HCT116 (cell line): ENCODE measurements around the gene ELOVL5. TPM values are rescaled to one million over a fixed set of nuclear protein-coding genes. Genes with fewer than 3 reads are reported as not detected.

Experiments used
- ATAC-seq: fragments of 200-7000 bp; cut with Tn5 transposase; 2 replicates; pipeline ENCODE4 v1.9.1; 2020; ENCODE audit warnings: mild to moderate bottlenecking, moderate library complexity
- BruUV-seq: library from RNA; stranded (reverse); fragments of 400-500 nt; replicated peaks from 2 replicates; lab custom pipeline; 2021; lab: Mats Ljungman, UMichigan
- CTCF ChIA-PET: fragments of 300-600 bp; sonication (Branson Sonifier 250); formaldehyde crosslinking; loops from one replicate; lab custom pipeline; 2021; ENCODE audit warnings: antibody characterized with exemption; lab: Charles Lee
- POLR2A ChIA-PET: fragments of 300-600, 350-600 bp; sonication (Branson Sonifier 250); formaldehyde crosslinking; loops from one replicate; lab custom pipeline; 2021; ENCODE audit warnings: antibody characterized with exemption; lab: Charles Lee
- RAD21 ChIA-PET, 2 experiments: fragments of 300-600 bp; sonication (Branson Sonifier 250); formaldehyde crosslinking; loops; one replicate each; lab custom pipeline; 2023; ENCODE audit warnings: low total read pairs in 2 of 2; ENCODE audit not compliant: uncharacterized antibody in 2 of 2, unreplicated experiment in 2 of 2, low non-redundant PET in 1 of 2; lab: Charles Lee
- DNase-seq: peaks from one replicate; pipeline ENCODE4 v3.0.0-alpha.2; 2010; ENCODE audit warnings: low read depth, low spot score
- H2AFZ ChIP-seq: fragments of 200-600 bp; shearing (Covaris generic), sonication (generic); 2 replicates; pipeline ENCODE4 v1.6.1; 2017; ENCODE audit warnings: low read depth, mixed run types, mixed read lengths, antibody characterized with exemption, low read length; ENCODE audit not compliant: poor library complexity, severe bottlenecking
- H3K27ac ChIP-seq: 2 replicates; pipeline ENCODE4 v1.5.1; 2012; ENCODE audit warnings: low read depth, low read length
- H3K27me3 ChIP-seq: fragments of 200-600 bp; sonication (generic); 2 replicates; pipeline ENCODE4 v1.6.1; 2016; ENCODE audit warnings: mixed run types, low read length, mixed read lengths; ENCODE audit not compliant: insufficient read depth
- H3K36me3 ChIP-seq, 2 experiments: fragments of 200-500 bp in 1 of 2; fragments of 200-600 bp in 1 of 2; sonication (Bioruptor generic) in 1 of 2; sonication (generic) in 1 of 2; 2 replicates each; pipeline versions ENCODE4 v1.5.1 to v1.6.1; 2014 to 2016; ENCODE audit warnings: low read length in 2 of 2, inconsistent platforms in 1 of 2, mixed read lengths in 1 of 2, mixed run types in 1 of 2; ENCODE audit not compliant: insufficient read depth in 2 of 2, control insufficient read depth in 1 of 2
- H3K4me1 ChIP-seq, 2 experiments: fragments of 200-600 bp in 1 of 2; sonication (generic) in 1 of 2; 2 replicates each; pipeline versions ENCODE4 v1.5.1 to v1.6.1; 2012 to 2017; ENCODE audit warnings: low read length in 2 of 2, inconsistent platforms in 1 of 2, mild to moderate bottlenecking in 1 of 2, mixed read lengths in 1 of 2, mixed run types in 1 of 2, moderate library complexity in 1 of 2; ENCODE audit not compliant: insufficient read depth in 2 of 2, control insufficient read depth in 1 of 2
- H3K4me2 ChIP-seq: fragments of 200-600 bp; sonication (generic); 2 replicates; pipeline ENCODE4 v1.6.1; 2017; ENCODE audit warnings: mixed run types, low read length, mixed read lengths
- H3K4me3 ChIP-seq, 2 experiments: fragments of 200-600 bp in 1 of 2; sonication (generic) in 1 of 2; replicated peaks in 1 of 2; 2 replicates each; pipeline ENCODE4 v1.5.1; 2011 to 2016; ENCODE audit warnings: low read length in 2 of 2, control low read depth in 1 of 2, low read depth in 1 of 2, mild to moderate bottlenecking in 1 of 2, mixed read lengths in 1 of 2, mixed run types in 1 of 2
- H3K79me2 ChIP-seq: fragments of 200-600 bp; sonication (generic); 2 replicates; pipeline ENCODE4 v1.6.1; 2017; ENCODE audit warnings: mild to moderate bottlenecking, mixed run types, low read length, moderate library complexity, mixed read lengths; ENCODE audit not compliant: insufficient read depth
- H3K9ac ChIP-seq: fragments of 200-600 bp; sonication (generic); 2 replicates; pipeline ENCODE4 v1.6.1; 2016; ENCODE audit warnings: low read length, mixed read lengths
- H3K9me2 ChIP-seq: fragments of 200-600 bp; sonication (generic), shearing (Covaris generic); 2 replicates; pipeline ENCODE4 v1.6.1; 2017; ENCODE audit warnings: mixed run types, mild to moderate bottlenecking, moderate library complexity; ENCODE audit not compliant: insufficient read depth
- H3K9me3 ChIP-seq, 2 experiments: fragments of 200-500 bp in 1 of 2; fragments of 200-600 bp in 1 of 2; sonication (Bioruptor generic) in 1 of 2; sonication (generic) in 1 of 2; 2 replicates each; pipeline ENCODE4 v1.6.1; 2014 to 2017; ENCODE audit warnings: low read length in 2 of 2, mixed read lengths in 2 of 2, inconsistent platforms in 1 of 2, low read depth in 1 of 2, mild to moderate bottlenecking in 1 of 2, mixed run types in 1 of 2, moderate library complexity in 1 of 2; ENCODE audit not compliant: control insufficient read depth in 1 of 2, insufficient read depth in 1 of 2
- H4K20me1 ChIP-seq: fragments of 200-600 bp; sonication (generic), shearing (Covaris generic); 2 replicates; pipeline ENCODE4 v1.6.1; 2017; ENCODE audit warnings: mixed run types, mild to moderate bottlenecking, moderate library complexity; ENCODE audit not compliant: insufficient read depth
- EGR1 ChIP-seq: IDR thresholded peaks from 2 replicates; pipeline ENCODE4 v1.6.1; 2012; ENCODE audit warnings: low read depth
- EZH2phosphoT487 ChIP-seq: fragments of 200-600 bp; IDR thresholded peaks from 2 replicates; pipeline ENCODE4 v1.6.1; 2018; ENCODE audit warnings: antibody characterized with exemption, borderline replicate concordance
- JUND ChIP-seq: IDR thresholded peaks from 2 replicates; pipeline ENCODE4 v1.6.1; 2012
- POLR2A ChIP-seq: IDR thresholded peaks from 2 replicates; pipeline ENCODE4 v1.7.0; 2011; ENCODE audit warnings: borderline replicate concordance; ENCODE audit not compliant: insufficient read depth, insufficient read length; ENCODE audit errors: extremely low read depth
- POLR2AphosphoS5 ChIP-seq: IDR thresholded peaks from 2 replicates; pipeline ENCODE4 v1.6.1; 2011; ENCODE audit warnings: mild to moderate bottlenecking, low read depth, low read length, moderate library complexity
- RAD21 ChIP-seq: IDR thresholded peaks from 2 replicates; pipeline ENCODE4 v1.6.1; 2012; ENCODE audit warnings: low read depth, mild to moderate bottlenecking
- SP1 ChIP-seq: IDR thresholded peaks from 2 replicates; pipeline ENCODE4 v1.6.1; 2012; ENCODE audit warnings: low read depth
- SRF ChIP-seq: IDR thresholded peaks from 2 replicates; pipeline ENCODE4 v1.6.1; 2012; ENCODE audit warnings: low read depth
- TCF7L2 ChIP-seq: IDR thresholded peaks from 2 replicates; pipeline ENCODE4 v1.7.0; 2011; ENCODE audit warnings: borderline replicate concordance, inconsistent platforms; ENCODE audit not compliant: insufficient read depth, insufficient read length; ENCODE audit errors: extremely low read depth
- YY1 ChIP-seq: IDR thresholded peaks from 2 replicates; pipeline ENCODE4 v1.6.1; 2011; ENCODE audit warnings: low read length, low read depth, moderate library complexity, mild to moderate bottlenecking; ENCODE audit not compliant: insufficient replicate concordance; ENCODE audit errors: extremely low read depth
- intact Hi-C: fragments of 100-400 bp; cut with micrococcal nuclease; formaldehyde crosslinking; loops from 2 replicates; pipeline ENCODE4 v1.10.0; 2022
- total RNA-seq: library from RNA; stranded (reverse); gene quantifications from one replicate; pipeline ENCODE4 v1.2.1, GENCODE V29; 2021; ENCODE audit not compliant: unreplicated experiment
- TF ChIP-seq, protein P1 (sequence below), 3 experiments: fragments of 200-600 bp in 1 of 3; sonication (generic) in 1 of 3; IDR thresholded peaks in 2 of 3; conservative IDR thresholded peaks in 1 of 3; 2 replicates each; pipeline ENCODE4 v1.5.1; 2012 to 2017; ENCODE audit warnings: low read depth in 2 of 3, low read length in 2 of 3, antibody characterized with exemption in 1 of 3, borderline replicate concordance in 1 of 3, control low read depth in 1 of 3, mild to moderate bottlenecking in 1 of 3, mixed read lengths in 1 of 3, mixed run types in 1 of 3, moderate library complexity in 1 of 3; ENCODE audit not compliant: insufficient read depth in 1 of 3
- TF ChIP-seq, protein P2 (sequence below): IDR thresholded peaks from 2 replicates; pipeline ENCODE4 v1.6.1; 2012; ENCODE audit warnings: low read depth
- TF ChIP-seq, protein P3 (sequence below): IDR thresholded peaks from 2 replicates; pipeline ENCODE4 v1.6.1; 2012
- TF ChIP-seq, protein P4 (sequence below): IDR thresholded peaks from 2 replicates; pipeline ENCODE4 v1.6.1; 2012

The ELOVL5 gene
- total RNA-seq, 1 experiment from 2014 or later, result 85.3 TPM

DNA sequence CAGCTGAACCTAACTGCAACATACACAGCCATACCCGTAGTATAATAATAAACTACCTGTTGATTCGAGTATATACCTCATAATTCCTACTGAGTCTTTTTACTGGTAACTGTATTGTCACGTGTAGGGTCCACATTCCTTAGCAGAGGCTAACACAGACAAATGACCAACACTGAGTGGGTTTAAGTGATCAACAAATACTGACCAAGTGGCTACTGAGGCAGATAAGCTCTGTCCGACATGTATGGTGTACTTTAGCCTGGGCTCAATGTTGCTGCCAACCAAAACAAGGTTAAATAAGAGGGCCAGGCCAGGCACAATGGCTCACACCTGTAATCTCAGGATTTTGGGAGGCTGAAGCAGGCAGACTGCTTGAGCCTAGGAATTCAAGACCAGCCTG is 12.7 kb downstream of the ELOVL5 start:
- CTCF ChIA-PET, result no interaction called here
- RAD21 ChIA-PET, result no interaction called here

DNA sequence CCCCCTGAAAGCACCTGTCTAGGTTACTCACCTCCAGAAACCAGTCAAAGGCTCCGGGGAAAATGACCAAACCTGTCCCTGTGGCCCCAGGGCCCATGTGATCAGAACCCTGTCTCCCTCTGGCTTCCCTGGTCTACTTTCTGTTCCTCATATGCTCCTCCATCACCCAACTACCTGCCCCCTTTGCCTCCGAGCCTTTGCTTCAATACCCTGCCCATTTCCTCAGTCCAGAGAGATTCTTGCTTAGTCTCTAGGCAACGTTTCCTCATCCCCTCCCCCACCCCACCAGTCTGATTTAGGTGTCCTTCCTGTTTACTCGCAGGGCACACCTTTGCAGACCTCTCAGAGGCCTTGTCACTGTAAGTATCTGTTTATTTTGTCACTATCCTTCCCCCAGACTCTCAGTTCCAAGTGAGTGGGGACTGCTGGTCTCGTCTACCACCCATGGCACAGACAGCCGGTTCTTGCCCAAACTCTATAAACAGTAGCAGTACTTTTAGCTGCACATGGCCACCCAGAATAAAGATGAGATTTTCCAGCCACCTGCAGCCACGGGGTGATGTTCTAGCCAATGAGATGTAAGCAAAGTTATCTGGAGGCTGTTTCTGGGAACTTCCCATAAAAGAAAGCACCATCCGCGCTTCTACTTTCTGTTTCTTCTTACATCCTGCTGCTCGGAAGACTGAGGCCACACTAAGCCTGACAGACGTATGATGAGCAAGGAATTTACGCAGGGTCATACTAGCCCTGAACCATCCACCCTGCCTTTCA is 13.3 kb downstream of the ELOVL5 start:
- Histone ChIP-seq H2AFZ (no peak overlapping the region), H3K4me1 (peaks cover 0 to 6% of the 10 kb centered on the region in 2 experiments; a peak in 1 of 4 replicates), H3K79me2 (peaks cover 96% of the 10 kb centered on the region), H3K9ac (no peak overlapping the region), H4K20me1 (0 out of 2 replicates have a peak, but pooled peaks cover 4% of the 10 kb centered on the region), H3K4me3 (no peak overlapping the region), H3K27me3 (no peaks in the 10 kb centered on the region), H3K9me3 (no peaks in the 10 kb centered on the region), H3K4me2 (no peak overlapping the region), H3K27ac (no peak overlapping the region), H3K36me3 (no peaks in the 10 kb centered on the region), H3K9me2 (no peaks in the 10 kb centered on the region)
- no TSS peak for BruUV-seq
- ChIA-PET POLR2A (no interaction called here), RAD21 (no interaction called here), CTCF (no interaction called here)
- intact Hi-C loops, result no loop called here
- ATAC-seq, result no peak
- DNase-seq, result no peak
- no peak for TF ChIP-seq TCF7L2
- TF ChIP-seq YY1, result no peak
- TF ChIP-seq, protein P1, sequence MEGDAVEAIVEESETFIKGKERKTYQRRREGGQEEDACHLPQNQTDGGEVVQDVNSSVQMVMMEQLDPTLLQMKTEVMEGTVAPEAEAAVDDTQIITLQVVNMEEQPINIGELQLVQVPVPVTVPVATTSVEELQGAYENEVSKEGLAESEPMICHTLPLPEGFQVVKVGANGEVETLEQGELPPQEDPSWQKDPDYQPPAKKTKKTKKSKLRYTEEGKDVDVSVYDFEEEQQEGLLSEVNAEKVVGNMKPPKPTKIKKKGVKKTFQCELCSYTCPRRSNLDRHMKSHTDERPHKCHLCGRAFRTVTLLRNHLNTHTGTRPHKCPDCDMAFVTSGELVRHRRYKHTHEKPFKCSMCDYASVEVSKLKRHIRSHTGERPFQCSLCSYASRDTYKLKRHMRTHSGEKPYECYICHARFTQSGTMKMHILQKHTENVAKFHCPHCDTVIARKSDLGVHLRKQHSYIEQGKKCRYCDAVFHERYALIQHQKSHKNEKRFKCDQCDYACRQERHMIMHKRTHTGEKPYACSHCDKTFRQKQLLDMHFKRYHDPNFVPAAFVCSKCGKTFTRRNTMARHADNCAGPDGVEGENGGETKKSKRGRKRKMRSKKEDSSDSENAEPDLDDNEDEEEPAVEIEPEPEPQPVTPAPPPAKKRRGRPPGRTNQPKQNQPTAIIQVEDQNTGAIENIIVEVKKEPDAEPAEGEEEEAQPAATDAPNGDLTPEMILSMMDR (IDR thresholded peaks at IDR 0.05 in 2 of 3, conservative IDR thresholded peaks at IDR 0.05 in 1 of 3; ENCODE audit: borderline replicate concordance in 1 of 3, insufficient read depth in 1 of 3, low read depth in 2 of 3, low read length in 2 of 3), result no peak
- TF ChIP-seq, protein P2, sequence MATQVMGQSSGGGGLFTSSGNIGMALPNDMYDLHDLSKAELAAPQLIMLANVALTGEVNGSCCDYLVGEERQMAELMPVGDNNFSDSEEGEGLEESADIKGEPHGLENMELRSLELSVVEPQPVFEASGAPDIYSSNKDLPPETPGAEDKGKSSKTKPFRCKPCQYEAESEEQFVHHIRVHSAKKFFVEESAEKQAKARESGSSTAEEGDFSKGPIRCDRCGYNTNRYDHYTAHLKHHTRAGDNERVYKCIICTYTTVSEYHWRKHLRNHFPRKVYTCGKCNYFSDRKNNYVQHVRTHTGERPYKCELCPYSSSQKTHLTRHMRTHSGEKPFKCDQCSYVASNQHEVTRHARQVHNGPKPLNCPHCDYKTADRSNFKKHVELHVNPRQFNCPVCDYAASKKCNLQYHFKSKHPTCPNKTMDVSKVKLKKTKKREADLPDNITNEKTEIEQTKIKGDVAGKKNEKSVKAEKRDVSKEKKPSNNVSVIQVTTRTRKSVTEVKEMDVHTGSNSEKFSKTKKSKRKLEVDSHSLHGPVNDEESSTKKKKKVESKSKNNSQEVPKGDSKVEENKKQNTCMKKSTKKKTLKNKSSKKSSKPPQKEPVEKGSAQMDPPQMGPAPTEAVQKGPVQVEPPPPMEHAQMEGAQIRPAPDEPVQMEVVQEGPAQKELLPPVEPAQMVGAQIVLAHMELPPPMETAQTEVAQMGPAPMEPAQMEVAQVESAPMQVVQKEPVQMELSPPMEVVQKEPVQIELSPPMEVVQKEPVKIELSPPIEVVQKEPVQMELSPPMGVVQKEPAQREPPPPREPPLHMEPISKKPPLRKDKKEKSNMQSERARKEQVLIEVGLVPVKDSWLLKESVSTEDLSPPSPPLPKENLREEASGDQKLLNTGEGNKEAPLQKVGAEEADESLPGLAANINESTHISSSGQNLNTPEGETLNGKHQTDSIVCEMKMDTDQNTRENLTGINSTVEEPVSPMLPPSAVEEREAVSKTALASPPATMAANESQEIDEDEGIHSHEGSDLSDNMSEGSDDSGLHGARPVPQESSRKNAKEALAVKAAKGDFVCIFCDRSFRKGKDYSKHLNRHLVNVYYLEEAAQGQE, result no peak
- TF ChIP-seq JUND, result no peak
- TF ChIP-seq SP1, result no peak
- TF ChIP-seq EGR1, result no peak
- TF ChIP-seq POLR2A, result no peak
- TF ChIP-seq, protein P3, sequence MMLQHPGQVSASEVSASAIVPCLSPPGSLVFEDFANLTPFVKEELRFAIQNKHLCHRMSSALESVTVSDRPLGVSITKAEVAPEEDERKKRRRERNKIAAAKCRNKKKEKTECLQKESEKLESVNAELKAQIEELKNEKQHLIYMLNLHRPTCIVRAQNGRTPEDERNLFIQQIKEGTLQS, result no peak
- TF ChIP-seq RAD21, result no peak
- no peak for TF ChIP-seq POLR2AphosphoS5

More for the DNA sequence above, 12.7 kb downstream of the ELOVL5 start:
- ATAC-seq, result no peak
- intact Hi-C loops, result no loop called here
- DNase-seq, result no peak
- TF ChIP-seq EGR1, result no peak
- TF ChIP-seq SRF, result no peak
- no peak for TF ChIP-seq EZH2phosphoT487
- TF ChIP-seq, protein P4, sequence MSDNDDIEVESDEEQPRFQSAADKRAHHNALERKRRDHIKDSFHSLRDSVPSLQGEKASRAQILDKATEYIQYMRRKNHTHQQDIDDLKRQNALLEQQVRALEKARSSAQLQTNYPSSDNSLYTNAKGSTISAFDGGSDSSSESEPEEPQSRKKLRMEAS, result no peak
- no peak overlapping the region for H2AFZ ChIP-seq
- POLR2A ChIA-PET, result interaction anchor here (0.6 kb wide), 1 partner anchor 1211 kb away, joined by 5 read pairs; no protein-coding TSS in a partner anchor
- peaks cover 0 to 6% of the 10 kb centered on the region in 2 experiments; a peak in 1 of 4 replicates for H3K4me1 ChIP-seq
- no peak overlapping the region for H3K4me3 ChIP-seq
- H3K36me3 ChIP-seq, result no peaks in the 10 kb centered on the region
- H3K79me2 ChIP-seq, result peaks cover 96% of the 10 kb centered on the region
- no peak overlapping the region for H3K9ac ChIP-seq
- no peaks in the 10 kb centered on the region for H3K9me3 ChIP-seq
- H3K4me2 ChIP-seq, result no peak overlapping the region
- H3K27me3 ChIP-seq, result no peaks in the 10 kb centered on the region
- H3K9me2 ChIP-seq, result no peaks in the 10 kb centered on the region
- H4K20me1 ChIP-seq, result 0 out of 2 replicates have a peak, but pooled peaks cover 4% of the 10 kb centered on the region
- no peak overlapping the region for H3K27ac ChIP-seq
- no TSS peak for BruUV-seq
